NCI-H345 treated with DMSO at 0.1 percent for 48 hours (cell line): Measurements from ENCODE around the gene OR56A4.
"Not testable (repeated sequence)": the region's sequence is repeated elsewhere in the genome, so short reads cannot be mapped to it uniquely, and the experiment has no call there.

Source experiments
- DNase-seq: peaks from one replicate; lab custom pipeline; 2025; ENCODE audit not compliant: unreplicated experiment; lab: John Stamatoyannopoulos, UW

OR56A4 gene

DNA sequence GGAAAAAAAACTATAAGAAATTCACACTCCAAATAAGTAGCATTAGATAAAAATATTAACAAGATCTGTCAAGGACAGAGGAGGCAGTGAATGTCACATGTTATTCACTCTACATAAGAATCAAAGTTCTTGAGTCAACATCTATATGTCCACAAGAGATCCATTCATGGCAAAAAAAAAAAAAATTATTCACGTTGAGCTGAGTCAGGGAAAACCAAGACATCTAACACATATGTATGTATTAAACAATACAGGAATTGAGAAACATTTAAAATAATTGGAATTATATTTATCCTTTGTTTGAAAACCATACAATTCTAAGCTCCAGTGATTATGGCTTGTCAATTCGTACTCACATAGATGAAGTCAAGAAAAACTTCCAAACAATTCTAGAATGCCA lies 39.8 kb downstream of the OR56A4 start:
- no peak for DNase-seq

DNA sequence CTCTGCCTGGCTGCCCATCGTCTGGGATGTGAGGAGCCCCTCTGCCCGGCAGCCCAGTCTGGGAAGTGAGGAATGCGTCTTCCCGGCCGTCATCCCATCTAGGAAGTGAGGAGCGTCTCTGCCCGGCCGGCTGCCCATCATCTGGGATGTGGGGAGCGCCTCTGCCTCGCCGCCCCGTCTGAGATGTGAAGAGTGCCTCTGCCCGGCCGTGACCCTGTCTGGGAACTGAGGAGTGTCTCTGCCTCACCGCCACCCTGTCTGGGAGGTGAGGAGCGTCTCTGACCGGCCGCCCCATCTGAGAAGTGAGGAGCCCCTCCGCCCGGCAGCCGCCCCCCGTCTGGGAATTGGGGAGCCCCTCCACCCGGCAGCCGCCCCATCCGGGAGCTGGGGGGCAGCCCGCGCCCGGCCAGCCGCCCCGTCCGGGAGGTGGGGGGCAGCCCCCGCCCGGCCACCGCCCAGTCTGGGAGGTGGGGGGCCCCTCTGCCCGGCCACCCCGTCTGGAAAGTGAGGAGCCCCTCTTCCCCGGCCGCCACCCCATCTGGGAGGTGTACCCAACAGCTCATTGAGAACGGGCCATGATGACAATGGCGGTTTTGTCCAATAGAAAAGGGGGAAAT lies 45.9 kb downstream of the OR56A4 start:
- DNase-seq: not testable (repeated sequence)

DNA sequence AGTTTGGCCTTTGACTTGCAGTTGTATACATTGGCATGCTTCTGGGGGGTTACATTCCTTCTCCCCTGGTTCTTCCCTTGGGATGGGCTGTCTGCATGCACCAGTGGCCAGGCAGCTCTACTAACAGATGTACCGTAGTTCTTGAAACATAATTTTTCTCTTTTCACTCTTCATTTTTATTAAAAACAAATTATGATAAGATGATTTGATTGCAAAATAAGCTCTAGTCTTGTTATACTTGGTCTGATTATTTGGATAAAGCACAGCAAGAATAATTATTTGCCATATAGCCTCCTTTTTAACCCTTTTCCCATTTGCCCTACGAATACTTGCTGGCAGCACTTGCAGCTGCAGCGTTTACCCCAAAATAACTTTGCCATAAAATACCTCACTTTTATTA lies 51.2 kb downstream of the OR56A4 start:
- no peak for DNase-seq
